C4-2B (cell line): ENCODE results near the gene NLGN2.

Source experiments
- CTCF ChIP-seq: fragments of 450-650 bp; conservative IDR thresholded peaks from 2 replicates; pipeline ENCODE4 v1.5.1; 2017; ENCODE audit warnings: mild to moderate bottlenecking
- ZFX ChIP-seq: fragments of 450-650 bp; IDR thresholded peaks from 2 replicates; pipeline ENCODE4 v1.6.1; 2017

- TF ChIP-seq CTCF (no peak), ZFX (no peak)
These were observed 55.8 kb downstream of the NLGN2 start for GRCh38 chr17:7463372-7463846.
